HG02938 (cell line): ENCODE data around the gene SLC39A3.
A peak's percentile ranks its signal among the peaks of the same experiment; 100 is the strongest.

ENCODE experiments used
- ATAC-seq: cut with Tn5 transposase; IDR thresholded peaks from one replicate; pipeline ENCODE4 v1.9.1; 2021; ENCODE audit warnings: mild to moderate bottlenecking, moderate library complexity; ENCODE audit not compliant: unreplicated experiment

The SLC39A3 gene, protein sequence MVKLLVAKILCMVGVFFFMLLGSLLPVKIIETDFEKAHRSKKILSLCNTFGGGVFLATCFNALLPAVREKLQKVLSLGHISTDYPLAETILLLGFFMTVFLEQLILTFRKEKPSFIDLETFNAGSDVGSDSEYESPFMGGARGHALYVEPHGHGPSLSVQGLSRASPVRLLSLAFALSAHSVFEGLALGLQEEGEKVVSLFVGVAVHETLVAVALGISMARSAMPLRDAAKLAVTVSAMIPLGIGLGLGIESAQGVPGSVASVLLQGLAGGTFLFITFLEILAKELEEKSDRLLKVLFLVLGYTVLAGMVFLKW

DNA sequence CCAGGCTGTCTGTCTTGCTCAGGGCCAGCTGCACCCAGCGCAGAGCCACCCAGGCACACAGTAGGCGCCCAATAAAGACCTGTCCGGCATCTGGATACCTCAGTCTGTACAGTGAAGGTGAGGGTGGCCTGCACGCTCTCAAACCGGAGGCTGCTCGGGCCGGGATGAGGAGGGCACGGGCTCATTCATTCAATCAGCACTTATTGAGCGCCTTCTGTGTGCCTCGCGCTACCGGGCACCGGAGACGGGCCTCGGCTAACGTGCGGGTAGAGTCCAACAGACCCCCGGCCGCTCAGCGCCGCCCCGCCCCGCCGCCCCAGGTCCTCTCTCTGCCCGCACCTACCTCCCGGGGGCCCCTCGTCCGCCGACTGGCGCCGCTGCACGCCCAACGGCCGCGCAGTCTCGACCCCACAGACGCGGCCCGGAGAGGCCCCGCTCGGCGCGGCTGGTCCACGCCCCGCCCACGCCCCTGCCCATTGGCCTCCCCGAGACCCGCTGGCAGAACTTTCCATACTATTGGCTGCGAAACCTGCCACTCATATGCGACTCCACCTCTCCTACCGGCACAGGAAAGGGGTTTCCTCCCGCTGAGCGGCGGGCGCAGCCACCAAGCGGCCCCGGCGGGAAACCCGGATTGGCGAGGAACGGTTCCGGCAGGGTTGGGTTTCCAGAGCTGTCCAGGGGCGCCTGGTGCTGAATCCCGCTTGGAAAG is at the start of gene SLC39A3:
SLC39A3 (minus strand) TSS at position 416 of the 712 bp plus-strand sequence. CDS start 2,760 bp downstream, outside the sequence.
- ATAC-seq = peak; percentile 88

GRCh38 chr19:2788237-2788636 is 48.4 kb upstream of the SLC39A3 start:
- no peak for ATAC-seq

- no peak for ATAC-seq
Observed at GRCh38 chr19:2787115-2787514, 47.3 kb upstream of the SLC39A3 start.

- peak; percentile 45 for ATAC-seq
Observed at GRCh38 chr19:2785244-2785997, 45.6 kb upstream of the SLC39A3 start, which contains the start of gene THOP1. THOP1 (plus strand) TSS chr19:2785503; CDS start chr19:2785663, 160 bp downstream.

GRCh38 chr19:2783781-2784145 is 43.9 kb upstream of the SLC39A3 start:
- no peak for ATAC-seq

GRCh38 chr19:2782936-2783780 is 43.3 kb upstream of the SLC39A3 start, which contains the start of gene SGTA:
SGTA (minus strand) TSS chr19:2783273; CDS start chr19:2769068, 14,205 bp downstream.
- ATAC-seq = peak; percentile 74

- ATAC-seq = no peak
Observed at GRCh38 chr19:2782329-2782935, 42.6 kb upstream of the SLC39A3 start.

- ATAC-seq = no peak
Observed at GRCh38 chr19:2780284-2780683, 40.5 kb upstream of the SLC39A3 start.

DNA sequence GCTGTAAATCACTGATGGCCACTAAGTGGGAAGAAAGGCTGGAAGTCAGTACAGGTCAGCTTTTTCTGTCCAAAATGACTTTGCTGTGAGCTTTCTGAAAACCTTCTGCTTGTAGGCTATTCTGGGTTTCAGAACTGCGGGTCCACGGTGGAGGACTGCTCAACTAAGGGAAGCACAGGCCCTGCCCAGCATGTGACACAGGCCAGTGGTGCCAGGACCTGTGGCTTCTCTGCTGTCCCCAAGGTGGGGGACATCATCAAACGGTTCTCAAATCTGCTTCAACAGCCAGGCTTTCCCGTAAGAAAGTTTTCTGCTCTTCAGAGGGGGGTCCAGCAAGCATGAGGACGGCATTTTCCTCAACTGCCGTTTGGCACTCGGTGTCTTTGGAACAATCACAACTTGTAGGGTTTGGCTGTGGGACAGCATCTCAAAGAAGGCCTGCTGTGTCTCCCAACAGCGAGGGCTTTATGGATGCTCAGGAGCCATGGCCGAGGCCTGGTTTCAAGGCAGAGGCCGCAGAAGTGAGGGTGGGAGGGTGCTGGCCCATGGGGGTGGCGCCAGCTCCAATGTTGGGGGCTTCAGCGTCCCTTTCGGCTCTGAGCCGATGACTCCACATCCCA is 39.4 kb upstream of the SLC39A3 start:
- no peak for ATAC-seq

DNA sequence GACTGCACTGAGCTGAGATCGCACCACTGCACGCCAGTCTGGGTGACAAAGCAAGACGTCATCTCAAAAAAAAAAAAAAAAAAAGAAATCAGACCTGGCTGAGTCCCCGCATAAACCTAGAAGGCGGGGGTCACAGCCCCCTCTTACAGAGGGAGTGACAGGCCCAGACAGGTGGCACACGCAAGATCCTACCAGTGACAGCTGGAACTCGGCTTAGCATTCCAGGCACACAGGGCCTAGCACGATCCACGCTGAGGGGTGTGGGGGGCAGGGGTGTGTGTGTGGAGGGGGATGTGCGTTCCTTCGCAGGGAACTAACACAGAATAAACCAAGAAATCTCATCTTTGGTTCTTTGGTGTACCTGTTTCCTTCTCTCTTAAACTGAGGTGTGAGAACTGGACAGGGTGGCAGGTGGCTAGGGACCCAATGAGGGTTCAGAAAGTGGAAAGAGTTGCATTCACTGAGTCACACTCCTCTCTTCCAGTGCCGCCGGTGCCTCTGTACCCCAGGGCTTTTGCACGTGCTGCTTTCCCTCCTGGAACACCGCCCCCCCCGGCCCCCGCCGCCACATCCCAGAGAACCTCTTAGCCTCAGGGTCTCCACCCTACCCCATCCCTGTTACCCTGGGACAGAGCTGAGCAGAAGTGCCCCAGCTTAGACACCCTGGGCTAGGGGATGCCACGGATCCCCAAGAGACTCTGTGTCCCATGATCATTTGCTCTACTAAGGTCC is 38.3 kb upstream of the SLC39A3 start:
- no peak for ATAC-seq

DNA sequence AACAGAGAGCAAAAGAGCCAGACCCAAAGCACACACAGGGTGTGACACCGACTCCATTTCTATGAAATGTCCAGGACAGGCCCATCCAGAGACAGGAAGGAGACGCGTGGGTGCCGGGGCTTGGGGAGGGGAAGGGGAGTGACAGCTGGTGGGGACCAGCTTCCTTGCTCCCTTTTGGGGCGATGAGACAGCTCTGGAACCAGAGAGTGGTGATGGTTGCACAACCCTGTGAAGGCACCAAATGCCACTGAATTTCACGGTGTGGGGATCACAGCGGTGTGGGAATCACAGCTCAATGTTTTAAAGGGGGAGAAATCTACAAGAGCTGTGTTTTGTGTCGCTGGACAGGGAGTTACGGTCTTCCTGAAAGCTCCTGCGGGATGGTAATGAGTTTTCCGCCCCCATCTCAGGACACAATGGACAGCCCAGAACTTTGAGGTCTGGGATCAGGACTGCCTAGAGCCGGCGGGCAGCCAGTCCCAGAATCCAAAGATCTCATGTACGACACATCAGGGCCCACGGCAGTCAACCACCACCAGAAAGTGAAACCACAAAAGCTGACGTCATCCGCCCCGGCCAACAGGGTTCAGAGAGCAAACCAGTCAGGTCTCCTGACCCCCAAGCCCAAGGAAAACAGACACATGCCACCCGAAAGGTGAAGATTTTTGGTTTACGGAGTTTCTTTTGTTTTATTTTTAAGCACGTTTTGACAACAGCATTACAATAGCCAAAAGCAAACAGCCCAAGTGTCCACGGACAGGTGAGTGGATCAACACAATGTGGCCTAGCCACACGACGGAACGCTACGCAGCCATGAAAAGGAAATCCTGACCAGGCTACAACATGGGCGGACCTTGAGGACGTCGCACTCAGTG is 36.0 kb upstream of the SLC39A3 start:
- no peak for ATAC-seq

DNA sequence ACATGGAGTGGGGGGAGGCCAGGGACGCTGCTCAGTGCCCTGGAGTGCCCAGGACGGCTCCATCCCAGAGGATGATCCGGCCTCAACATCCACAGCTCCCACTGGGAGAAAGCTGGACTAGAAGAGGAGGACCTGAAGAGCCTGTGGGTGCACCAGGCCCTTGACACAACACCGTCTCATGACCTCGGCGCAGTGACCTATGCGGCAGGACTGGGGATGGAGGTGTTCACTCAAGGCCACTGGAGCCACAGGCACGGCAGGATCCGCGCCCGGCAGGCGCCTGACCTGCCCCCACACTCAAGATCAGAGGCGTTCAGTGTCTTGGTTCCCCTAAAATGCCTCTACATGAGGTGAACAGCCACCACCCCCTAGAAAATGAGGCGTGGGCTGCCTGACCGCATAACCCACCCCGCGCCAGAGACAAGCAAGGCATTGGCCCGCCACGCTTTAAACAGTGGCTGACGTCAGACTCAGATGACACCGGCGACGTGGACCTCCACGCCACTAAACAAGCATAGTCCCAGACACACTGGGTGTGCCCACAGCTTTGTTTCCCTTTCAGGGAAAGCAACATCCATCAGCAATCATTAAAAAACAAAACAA is 35.2 kb upstream of the SLC39A3 start:
- no peak for ATAC-seq

DNA sequence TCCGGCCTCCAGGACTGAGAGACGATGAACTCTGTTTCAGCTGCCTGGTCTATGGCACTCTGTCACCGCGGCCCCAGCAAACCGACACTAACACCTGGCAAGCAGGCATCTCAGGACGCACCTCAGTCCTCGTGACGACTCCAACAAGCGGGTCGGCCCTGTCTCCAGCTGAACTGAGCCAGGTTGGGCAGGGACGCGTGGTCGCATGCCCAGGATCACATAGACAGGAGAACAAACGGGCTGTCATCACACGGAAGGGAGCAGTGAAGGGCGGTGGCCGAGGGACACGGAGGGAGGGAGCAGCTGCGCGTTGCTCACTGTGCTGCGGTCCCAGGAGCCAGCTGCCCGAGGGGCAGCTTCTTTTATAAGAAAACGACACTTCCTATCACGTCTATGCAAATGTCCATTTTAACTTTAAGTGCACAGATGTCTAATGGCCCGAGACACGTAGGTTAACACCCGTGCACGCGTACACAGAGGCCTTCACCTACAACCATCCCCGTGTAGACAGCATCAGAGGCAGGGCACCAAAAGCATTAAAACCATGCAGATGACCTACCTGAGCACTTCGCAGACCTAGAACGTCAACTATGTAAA is 34.4 kb upstream of the SLC39A3 start:
- no peak for ATAC-seq

DNA sequence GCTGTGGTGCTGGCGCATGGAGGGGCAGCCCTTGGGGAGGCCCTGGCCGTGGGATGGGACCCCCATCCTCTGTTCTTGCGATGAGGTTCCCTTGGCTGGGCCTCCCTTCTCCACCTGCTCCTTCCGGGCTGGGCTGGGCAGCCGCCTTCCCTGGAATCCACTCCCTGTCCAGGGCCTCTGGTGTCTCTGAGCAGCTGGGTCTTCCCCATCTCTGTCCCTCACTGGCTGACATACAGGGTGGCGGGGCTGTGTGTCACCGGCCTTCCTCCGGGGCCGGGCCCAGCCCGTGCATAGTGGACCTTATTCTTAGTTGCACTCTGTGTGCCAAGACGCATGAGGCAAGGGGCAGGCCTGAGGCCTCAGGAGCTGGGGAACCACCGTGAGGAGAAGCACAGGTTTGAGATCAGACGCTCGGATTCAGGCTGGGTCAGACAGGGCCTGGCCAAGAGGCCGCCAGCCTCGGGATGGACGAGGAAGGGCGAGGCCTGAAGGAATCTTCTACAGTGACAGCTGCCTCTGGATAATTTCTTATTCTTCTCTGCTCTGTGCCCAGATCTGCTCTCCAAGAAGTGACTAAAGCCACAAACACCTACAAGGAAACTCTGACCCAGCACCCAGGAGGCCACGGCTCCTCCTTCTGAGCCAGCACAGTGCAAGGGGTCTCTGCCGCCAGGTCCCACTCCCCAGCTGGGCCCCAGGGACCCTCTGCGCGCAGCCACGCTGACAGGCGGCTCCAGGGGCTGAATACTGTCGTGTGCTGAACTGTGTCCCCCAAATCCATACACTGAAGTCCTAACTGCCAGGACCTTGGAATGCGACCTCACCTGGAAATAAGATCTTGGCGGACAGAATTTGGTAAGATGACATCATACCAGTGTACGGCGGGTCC is 32.2 kb upstream of the SLC39A3 start:
- ATAC-seq = no peak

- no peak for ATAC-seq
Observed at GRCh38 chr19:2770055-2771013, 30.5 kb upstream of the SLC39A3 start.
